HEK293 (cell line): Measurements from ENCODE around the gene LMAN1L.

Source experiments
- FEZF1 ChIP-seq: fragments of 450-650 bp; formaldehyde crosslinking; IDR thresholded peaks from 2 replicates; pipeline ENCODE4 v1.5.1; 2016; ENCODE audit warnings: missing biosample characterization, missing genetic modification characterization
- GLIS2 ChIP-seq: fragments of 450-650 bp; formaldehyde crosslinking; IDR thresholded peaks from 2 replicates; pipeline ENCODE4 v1.5.1; 2016; ENCODE audit warnings: missing biosample characterization, missing genetic modification characterization
- HOXA7 ChIP-seq: sonication (generic); formaldehyde crosslinking; IDR thresholded peaks from 2 replicates; pipeline ENCODE4 v1.8.1; 2022; ENCODE audit warnings: missing genetic modification reagents, borderline replicate concordance
- KLF1 ChIP-seq: fragments of 450-650 bp; formaldehyde crosslinking; IDR thresholded peaks from 2 replicates; pipeline ENCODE4 v1.5.1; 2016; ENCODE audit warnings: missing biosample characterization, missing genetic modification characterization
- KLF7 ChIP-seq: fragments of 450-650 bp; formaldehyde crosslinking; IDR thresholded peaks from 2 replicates; pipeline ENCODE4 v1.5.1; 2016; ENCODE audit warnings: missing biosample characterization, missing genetic modification characterization, borderline replicate concordance
- KLF9 ChIP-seq: fragments of 450-650 bp; formaldehyde crosslinking; IDR thresholded peaks from 2 replicates; pipeline ENCODE4 v1.5.1; 2016; ENCODE audit warnings: missing biosample characterization, missing genetic modification characterization, low read depth
- MYNN ChIP-seq: fragments of 450-650 bp; formaldehyde crosslinking; IDR thresholded peaks from 2 replicates; pipeline ENCODE4 v1.5.1; 2016; ENCODE audit warnings: missing biosample characterization, missing genetic modification characterization, borderline replicate concordance
- SP3 ChIP-seq: fragments of 450-650 bp; formaldehyde crosslinking; IDR thresholded peaks from 2 replicates; pipeline ENCODE4 v1.5.1; 2016; ENCODE audit warnings: missing biosample characterization, missing genetic modification characterization
- ZBTB1 ChIP-seq: fragments of 450-650 bp; formaldehyde crosslinking; IDR thresholded peaks from 2 replicates; pipeline ENCODE4 v1.5.1; 2016; ENCODE audit warnings: missing biosample characterization, missing genetic modification characterization
- ZFHX2 ChIP-seq: fragments of 450-650 bp; formaldehyde crosslinking; conservative IDR thresholded peaks from 2 replicates; pipeline ENCODE4 v1.5.1; 2016; ENCODE audit warnings: missing biosample characterization, missing genetic modification characterization
- ZFP41 ChIP-seq: fragments of 450-650 bp; formaldehyde crosslinking; IDR thresholded peaks from 2 replicates; pipeline ENCODE4 v1.5.1; 2016; ENCODE audit warnings: missing biosample characterization, missing genetic modification characterization, borderline replicate concordance
- ZNF121 ChIP-seq: fragments of 450-650 bp; formaldehyde crosslinking; IDR thresholded peaks from 2 replicates; pipeline ENCODE4 v1.5.1; 2016; ENCODE audit warnings: missing biosample characterization, missing genetic modification characterization
- ZNF19 ChIP-seq: fragments of 450-650 bp; formaldehyde crosslinking; IDR thresholded peaks from 2 replicates; pipeline ENCODE4; 2016; ENCODE audit warnings: missing biosample characterization, missing genetic modification characterization, low read depth
- ZNF202 ChIP-seq: fragments of 450-650 bp; formaldehyde crosslinking; IDR thresholded peaks from 2 replicates; pipeline ENCODE4 v1.5.1; 2016; ENCODE audit warnings: missing biosample characterization, missing genetic modification characterization, borderline replicate concordance
- ZNF223 ChIP-seq: fragments of 450-650 bp; formaldehyde crosslinking; IDR thresholded peaks from 2 replicates; pipeline ENCODE4 v1.5.1; 2016; ENCODE audit warnings: missing biosample characterization, missing genetic modification characterization
- ZNF404 ChIP-seq: fragments of 450-650 bp; formaldehyde crosslinking; IDR thresholded peaks from 2 replicates; pipeline ENCODE4 v1.5.1; 2017; ENCODE audit warnings: missing biosample characterization, missing genetic modification characterization
- ZNF561 ChIP-seq: fragments of 450-650 bp; IDR thresholded peaks from 2 replicates; pipeline ENCODE4 v1.5.1; 2018; ENCODE audit warnings: missing biosample characterization, missing genetic modification characterization, borderline replicate concordance
- ZNF626 ChIP-seq: fragments of 450-650 bp; sonication (Bioruptor Pico); formaldehyde crosslinking; IDR thresholded peaks from 2 replicates; pipeline ENCODE4 v1.5.1; 2018; ENCODE audit warnings: missing biosample characterization, missing genetic modification characterization, inconsistent platforms
- ZNF677 ChIP-seq: fragments of 450-650 bp; IDR thresholded peaks from 2 replicates; pipeline ENCODE4 v1.5.0; 2018; ENCODE audit warnings: missing biosample characterization, mild to moderate bottlenecking, missing genetic modification characterization, moderate library complexity
- ZNF792 ChIP-seq: fragments of 450-650 bp; formaldehyde crosslinking; IDR thresholded peaks from 2 replicates; pipeline ENCODE4 v1.5.1; 2016; ENCODE audit warnings: missing biosample characterization, missing genetic modification characterization
- ZSCAN23 ChIP-seq: fragments of 450-650 bp; formaldehyde crosslinking; IDR thresholded peaks from 2 replicates; pipeline ENCODE4 v1.5.1; 2016; ENCODE audit warnings: missing biosample characterization, missing genetic modification characterization
- TF ChIP-seq, protein P1 (sequence below): fragments of 450-650 bp; IDR thresholded peaks from 2 replicates; pipeline ENCODE4 v1.5.1; 2018; ENCODE audit warnings: missing biosample characterization, missing genetic modification characterization
- TF ChIP-seq, protein P2 (sequence below): fragments of 450-650 bp; formaldehyde crosslinking; IDR thresholded peaks from 2 replicates; pipeline ENCODE4 v1.5.1; 2017; ENCODE audit warnings: missing biosample characterization, missing genetic modification characterization
- TF ChIP-seq, protein P3 (sequence below): fragments of 450-650 bp; formaldehyde crosslinking; optimal IDR thresholded peaks from 2 replicates; pipeline ENCODE3; 2016; ENCODE audit warnings: missing biosample characterization, mild to moderate bottlenecking, missing genetic modification characterization
- TF ChIP-seq, protein P4 (sequence below): fragments of 450-650 bp; formaldehyde crosslinking; IDR thresholded peaks from 2 replicates; pipeline ENCODE4; 2016; ENCODE audit warnings: missing biosample characterization, missing genetic modification characterization
- TF ChIP-seq, protein P5 (sequence below): fragments of 450-650 bp; formaldehyde crosslinking; IDR thresholded peaks from 2 replicates; pipeline ENCODE4 v1.5.1; 2016; ENCODE audit warnings: missing biosample characterization, missing genetic modification characterization, low read depth
- TF ChIP-seq, protein P6 (sequence below): fragments of 450-650 bp; formaldehyde crosslinking; IDR thresholded peaks from 2 replicates; pipeline ENCODE4 v1.5.1; 2016; ENCODE audit warnings: missing biosample characterization, missing genetic modification characterization
- TF ChIP-seq, protein P7 (sequence below): fragments of 450-650 bp; formaldehyde crosslinking; IDR thresholded peaks from 2 replicates; pipeline ENCODE4 v1.5.1; 2016; ENCODE audit warnings: missing biosample characterization, missing genetic modification characterization

LMAN1L gene

DNA sequence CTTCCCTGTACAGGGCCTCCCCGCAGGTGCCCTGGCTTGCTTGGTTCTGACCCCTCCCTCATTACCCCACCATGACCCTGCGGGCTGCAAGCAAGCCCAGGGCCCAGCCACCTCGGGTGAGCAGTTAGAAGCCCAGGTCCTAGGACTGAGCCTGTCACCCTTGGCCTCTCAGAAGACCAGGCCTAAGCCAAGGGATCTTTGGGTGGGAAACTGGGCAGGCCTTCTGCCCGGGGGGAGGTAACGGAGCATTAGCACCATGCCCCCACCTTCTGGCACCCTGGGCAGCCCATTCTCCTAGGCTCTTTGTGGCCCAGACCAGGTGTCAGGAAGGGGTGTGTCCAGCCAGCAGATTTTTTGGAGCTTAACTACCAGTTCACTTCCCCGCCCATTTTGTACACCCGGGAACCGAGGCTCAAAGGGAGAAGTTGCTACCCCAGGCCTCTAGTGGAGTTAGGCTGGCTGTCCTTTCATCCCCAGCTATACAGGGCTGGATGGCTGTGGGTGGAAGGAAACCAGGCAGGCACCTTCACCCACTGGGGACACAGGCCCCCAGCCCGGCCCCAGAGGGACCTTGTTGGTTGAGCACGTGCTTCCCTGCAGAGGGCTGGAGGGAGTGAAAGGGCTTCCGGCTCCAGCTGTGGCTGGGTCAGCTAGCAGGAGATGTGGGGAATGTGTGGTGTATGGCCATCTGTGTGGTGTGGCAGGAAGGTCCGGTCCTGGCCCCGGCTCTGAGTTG is 29.4 kb upstream of the LMAN1L start (continued):
- no peak for TF ChIP-seq MYNN (tag by site-specific recombination)
- TF ChIP-seq, protein P1, sequence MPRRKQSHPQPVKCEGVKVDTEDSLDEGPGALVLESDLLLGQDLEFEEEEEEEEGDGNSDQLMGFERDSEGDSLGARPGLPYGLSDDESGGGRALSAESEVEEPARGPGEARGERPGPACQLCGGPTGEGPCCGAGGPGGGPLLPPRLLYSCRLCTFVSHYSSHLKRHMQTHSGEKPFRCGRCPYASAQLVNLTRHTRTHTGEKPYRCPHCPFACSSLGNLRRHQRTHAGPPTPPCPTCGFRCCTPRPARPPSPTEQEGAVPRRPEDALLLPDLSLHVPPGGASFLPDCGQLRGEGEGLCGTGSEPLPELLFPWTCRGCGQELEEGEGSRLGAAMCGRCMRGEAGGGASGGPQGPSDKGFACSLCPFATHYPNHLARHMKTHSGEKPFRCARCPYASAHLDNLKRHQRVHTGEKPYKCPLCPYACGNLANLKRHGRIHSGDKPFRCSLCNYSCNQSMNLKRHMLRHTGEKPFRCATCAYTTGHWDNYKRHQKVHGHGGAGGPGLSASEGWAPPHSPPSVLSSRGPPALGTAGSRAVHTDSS (tag by site-specific recombination) = no peak
- peak; percentile 61 for TF ChIP-seq GLIS2 (tag by site-specific recombination)
- TF ChIP-seq ZFHX2 = 0 out of 2 replicates have a peak, but pooled peaks have one; percentile 18
- TF ChIP-seq, protein P2, sequence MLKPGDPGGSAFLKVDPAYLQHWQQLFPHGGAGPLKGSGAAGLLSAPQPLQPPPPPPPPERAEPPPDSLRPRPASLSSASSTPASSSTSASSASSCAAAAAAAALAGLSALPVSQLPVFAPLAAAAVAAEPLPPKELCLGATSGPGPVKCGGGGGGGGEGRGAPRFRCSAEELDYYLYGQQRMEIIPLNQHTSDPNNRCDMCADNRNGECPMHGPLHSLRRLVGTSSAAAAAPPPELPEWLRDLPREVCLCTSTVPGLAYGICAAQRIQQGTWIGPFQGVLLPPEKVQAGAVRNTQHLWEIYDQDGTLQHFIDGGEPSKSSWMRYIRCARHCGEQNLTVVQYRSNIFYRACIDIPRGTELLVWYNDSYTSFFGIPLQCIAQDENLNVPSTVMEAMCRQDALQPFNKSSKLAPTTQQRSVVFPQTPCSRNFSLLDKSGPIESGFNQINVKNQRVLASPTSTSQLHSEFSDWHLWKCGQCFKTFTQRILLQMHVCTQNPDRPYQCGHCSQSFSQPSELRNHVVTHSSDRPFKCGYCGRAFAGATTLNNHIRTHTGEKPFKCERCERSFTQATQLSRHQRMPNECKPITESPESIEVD = no peak
- TF ChIP-seq ZFP41 (tag by site-specific recombination) = no peak
- TF ChIP-seq ZNF121 (tag by site-specific recombination) = no peak
- TF ChIP-seq ZNF202 = no peak
- TF ChIP-seq ZNF404 (tag by site-specific recombination) = no peak
- peak; percentile 79 for TF ChIP-seq KLF9
- TF ChIP-seq ZNF223 (tag by site-specific recombination) = no peak
- TF ChIP-seq KLF7 (tag by site-specific recombination) = no peak
- TF ChIP-seq SP3 = peak; percentile 61; the same call in 1 of the 2 replicates
- TF ChIP-seq, protein P3, sequence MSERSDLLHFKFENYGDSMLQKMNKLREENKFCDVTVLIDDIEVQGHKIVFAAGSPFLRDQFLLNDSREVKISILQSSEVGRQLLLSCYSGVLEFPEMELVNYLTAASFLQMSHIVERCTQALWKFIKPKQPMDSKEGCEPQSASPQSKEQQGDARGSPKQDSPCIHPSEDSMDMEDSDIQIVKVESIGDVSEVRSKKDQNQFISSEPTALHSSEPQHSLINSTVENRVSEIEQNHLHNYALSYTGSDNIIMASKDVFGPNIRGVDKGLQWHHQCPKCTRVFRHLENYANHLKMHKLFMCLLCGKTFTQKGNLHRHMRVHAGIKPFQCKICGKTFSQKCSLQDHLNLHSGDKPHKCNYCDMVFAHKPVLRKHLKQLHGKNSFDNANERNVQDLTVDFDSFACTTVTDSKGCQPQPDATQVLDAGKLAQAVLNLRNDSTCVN = no peak
- TF ChIP-seq FEZF1 (tag by site-specific recombination) = no peak
- TF ChIP-seq ZBTB1 (tag by site-specific recombination) = no peak
- no peak for TF ChIP-seq ZNF792
- TF ChIP-seq ZNF626 (tag by site-specific recombination) = no peak
- TF ChIP-seq, protein P4, sequence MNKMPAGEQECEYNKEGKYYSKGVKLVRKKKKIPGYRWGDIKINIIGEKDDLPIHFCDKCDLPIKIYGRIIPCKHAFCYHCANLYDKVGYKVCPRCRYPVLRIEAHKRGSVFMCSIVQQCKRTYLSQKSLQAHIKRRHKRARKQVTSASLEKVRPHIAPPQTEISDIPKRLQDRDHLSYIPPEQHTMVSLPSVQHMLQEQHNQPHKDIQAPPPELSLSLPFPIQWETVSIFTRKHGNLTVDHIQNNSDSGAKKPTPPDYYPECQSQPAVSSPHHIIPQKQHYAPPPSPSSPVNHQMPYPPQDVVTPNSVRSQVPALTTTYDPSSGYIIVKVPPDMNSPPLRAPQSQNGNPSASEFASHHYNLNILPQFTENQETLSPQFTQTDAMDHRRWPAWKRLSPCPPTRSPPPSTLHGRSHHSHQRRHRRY = no peak
- TF ChIP-seq ZNF19 = no peak
- no peak for TF ChIP-seq HOXA7 (CRISPR knock-in tag)
- TF ChIP-seq, protein P5, sequence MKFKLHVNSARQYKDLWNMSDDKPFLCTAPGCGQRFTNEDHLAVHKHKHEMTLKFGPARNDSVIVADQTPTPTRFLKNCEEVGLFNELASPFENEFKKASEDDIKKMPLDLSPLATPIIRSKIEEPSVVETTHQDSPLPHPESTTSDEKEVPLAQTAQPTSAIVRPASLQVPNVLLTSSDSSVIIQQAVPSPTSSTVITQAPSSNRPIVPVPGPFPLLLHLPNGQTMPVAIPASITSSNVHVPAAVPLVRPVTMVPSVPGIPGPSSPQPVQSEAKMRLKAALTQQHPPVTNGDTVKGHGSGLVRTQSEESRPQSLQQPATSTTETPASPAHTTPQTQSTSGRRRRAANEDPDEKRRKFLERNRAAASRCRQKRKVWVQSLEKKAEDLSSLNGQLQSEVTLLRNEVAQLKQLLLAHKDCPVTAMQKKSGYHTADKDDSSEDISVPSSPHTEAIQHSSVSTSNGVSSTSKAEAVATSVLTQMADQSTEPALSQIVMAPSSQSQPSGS (tag by site-specific recombination) = no peak
- no peak for TF ChIP-seq ZNF677
- TF ChIP-seq ZNF561 (tag by site-specific recombination) = no peak
- TF ChIP-seq, protein P6, sequence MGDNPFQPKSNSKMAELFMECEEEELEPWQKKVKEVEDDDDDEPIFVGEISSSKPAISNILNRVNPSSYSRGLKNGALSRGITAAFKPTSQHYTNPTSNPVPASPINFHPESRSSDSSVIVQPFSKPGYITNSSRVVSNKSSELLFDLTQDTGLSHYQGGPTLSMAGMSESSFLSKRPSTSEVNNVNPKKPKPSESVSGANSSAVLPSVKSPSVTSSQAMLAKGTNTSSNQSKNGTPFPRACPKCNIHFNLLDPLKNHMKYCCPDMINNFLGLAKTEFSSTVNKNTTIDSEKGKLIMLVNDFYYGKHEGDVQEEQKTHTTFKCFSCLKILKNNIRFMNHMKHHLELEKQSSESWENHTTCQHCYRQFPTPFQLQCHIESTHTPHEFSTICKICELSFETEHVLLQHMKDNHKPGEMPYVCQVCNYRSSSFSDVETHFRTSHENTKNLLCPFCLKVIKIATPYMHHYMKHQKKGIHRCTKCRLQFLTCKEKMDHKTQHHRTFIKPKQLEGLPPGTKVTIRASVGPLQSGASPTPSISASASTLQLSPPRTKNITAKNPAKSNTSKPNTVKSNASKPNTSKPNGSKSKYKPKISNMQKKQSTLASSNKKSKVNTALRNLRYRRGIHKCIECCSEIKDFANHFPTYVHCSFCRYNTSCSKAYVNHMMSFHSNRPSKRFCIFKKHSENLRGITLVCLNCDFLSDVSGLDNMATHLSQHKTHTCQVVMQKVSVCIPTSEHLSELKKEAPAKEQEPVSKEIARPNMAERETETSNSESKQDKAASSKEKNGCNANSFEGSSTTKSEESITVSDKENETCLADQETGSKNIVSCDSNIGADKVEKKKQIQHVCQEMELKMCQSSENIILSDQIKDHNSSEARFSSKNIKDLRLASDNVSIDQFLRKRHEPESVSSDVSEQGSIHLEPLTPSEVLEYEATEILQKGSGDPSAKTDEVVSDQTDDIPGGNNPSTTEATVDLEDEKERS (tag by site-specific recombination) = no peak
- TF ChIP-seq, protein P7, sequence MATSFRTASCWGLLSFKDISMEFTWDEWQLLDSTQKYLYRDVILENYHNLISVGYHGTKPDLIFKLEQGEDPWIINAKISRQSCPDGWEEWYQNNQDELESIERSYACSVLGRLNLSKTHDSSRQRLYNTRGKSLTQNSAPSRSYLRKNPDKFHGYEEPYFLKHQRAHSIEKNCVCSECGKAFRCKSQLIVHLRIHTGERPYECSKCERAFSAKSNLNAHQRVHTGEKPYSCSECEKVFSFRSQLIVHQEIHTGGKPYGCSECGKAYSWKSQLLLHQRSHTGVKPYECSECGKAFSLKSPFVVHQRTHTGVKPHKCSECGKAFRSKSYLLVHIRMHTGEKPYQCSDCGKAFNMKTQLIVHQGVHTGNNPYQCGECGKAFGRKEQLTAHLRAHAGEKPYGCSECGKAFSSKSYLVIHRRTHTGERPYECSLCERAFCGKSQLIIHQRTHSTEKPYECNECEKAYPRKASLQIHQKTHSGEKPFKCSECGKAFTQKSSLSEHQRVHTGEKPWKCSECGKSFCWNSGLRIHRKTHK = no peak
- TF ChIP-seq ZSCAN23 (tag by site-specific recombination) = no peak
- peak; percentile 66 for TF ChIP-seq KLF1
